NOMO-1 (cell line): ENCODE measurements around the gene NAGK.
A peak's percentile ranks its signal among the peaks of the same experiment; 100 is the strongest.
"Not testable (repeated sequence)": the region's sequence is repeated elsewhere in the genome, so short reads cannot be mapped to it uniquely, and the experiment has no call there.

Experiments used
- DNase-seq, 2 experiments: peaks; one replicate each; lab custom pipeline; 2025; ENCODE audit not compliant: unreplicated experiment in 2 of 2; lab: John Stamatoyannopoulos, UW

Gene NAGK

GRCh38 chr2:71068218-71069035 lies at the start of gene NAGK:
TSS of gene NAGK (plus strand) at chr2:71068648. CDS start at chr2:71068684, 36 bp downstream.
- DNase-seq = peak; percentile 95 to 99

- not testable (repeated sequence) for DNase-seq
Measured at GRCh38 chr2:71019989-71020388, 48.5 kb upstream of the NAGK start.

GRCh38 chr2:71021394-71021793 lies 47.1 kb upstream of the NAGK start:
- DNase-seq = not testable (repeated sequence)

DNA sequence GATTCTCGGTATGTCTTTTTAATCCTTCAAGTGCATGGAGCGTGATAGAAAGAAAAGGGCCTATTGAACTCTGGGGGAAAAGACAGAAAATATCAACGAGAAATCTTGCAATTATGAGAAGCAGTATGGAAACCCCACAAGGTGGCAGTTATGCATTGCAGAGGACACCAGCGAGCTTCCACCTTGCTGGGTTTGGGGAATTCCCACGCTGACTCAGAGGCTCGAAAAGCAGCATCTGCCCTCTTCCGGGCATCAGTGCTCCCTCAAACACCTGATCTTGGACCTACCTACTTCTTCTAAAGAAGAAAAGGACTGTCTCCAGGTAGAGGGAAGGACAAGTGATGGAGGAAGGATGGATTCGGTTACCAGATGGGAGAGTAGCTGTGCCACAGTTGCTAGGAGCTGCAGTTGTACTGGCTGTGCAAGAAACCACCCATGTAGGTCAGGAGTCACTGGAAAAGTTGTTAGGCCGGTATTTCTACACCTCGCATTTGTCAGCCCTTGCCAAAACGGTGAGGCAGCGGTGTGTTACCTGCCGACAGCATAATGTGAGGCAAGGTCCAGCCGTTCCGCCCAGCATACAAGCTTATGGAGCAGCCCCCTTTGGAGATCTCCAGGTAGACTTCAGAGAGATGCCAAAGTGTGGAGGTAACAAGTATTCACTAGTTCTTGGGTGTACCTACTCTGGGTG lies 44.8 kb upstream of the NAGK start:
- DNase-seq = not testable (repeated sequence)

GRCh38 chr2:71036296-71036695 lies 32.2 kb upstream of the NAGK start:
- DNase-seq = not testable (repeated sequence)

DNA sequence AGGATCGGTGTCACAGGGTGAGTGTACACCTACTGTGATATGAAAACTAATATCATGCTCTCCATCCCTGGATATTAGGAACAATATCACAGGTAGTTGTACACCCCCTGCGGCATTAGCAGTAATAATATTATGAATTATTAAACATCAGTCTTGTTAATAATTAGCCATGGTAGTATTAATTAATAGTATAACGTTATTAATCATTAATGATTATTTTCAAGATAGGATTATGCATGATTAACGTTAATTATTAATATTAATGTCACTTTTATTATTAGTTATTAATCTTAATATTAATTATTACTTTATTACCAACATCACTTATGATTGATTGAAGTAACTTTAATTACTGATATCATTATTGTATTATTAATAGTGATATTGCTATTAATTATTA lies 26.2 kb upstream of the NAGK start:
- no peak for DNase-seq

DNA sequence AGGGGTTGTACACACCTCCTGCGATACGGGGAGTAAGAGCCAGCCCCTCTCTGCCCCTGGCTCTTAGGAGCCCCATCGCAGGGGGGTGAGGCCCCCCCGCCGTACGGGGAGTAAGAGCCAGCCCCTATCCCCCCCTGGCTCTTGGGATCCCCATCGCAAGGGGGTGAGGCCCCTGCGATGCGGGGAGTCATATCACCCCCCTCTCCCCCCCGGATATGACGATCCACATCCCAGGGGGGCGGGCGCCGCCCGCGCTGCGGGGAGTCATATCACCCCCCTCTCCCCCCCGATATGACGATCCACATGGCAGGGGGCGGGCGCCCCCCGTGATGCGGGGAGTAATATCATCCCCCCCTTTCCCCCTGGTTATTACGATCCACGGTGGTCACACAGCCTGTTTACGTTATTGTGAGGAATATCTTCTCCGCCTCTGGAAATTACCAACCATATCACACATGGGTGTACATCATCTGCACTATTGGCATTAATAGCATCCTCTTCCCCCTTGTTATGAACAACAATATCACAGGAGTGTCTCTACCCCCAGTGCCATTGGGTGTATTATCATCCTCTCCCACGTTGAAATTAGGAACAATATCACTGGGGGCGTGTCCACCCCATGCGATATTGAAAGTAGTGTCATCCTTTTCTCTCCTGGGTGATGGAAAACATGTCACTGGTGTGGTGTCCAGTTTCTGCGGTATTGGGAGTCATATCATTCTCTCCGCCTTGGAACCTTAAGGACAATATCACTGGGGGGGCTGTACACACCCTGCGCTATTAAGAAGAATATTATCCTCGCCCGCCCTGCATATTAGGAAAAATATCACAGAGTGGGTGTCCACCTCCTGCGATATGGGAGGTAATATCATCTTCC lies 24.7 kb upstream of the NAGK start:
- DNase-seq = no peak

- DNase-seq = no peak
Measured at GRCh38 chr2:71045151-71045550, 23.3 kb upstream of the NAGK start.

- DNase-seq = peak; percentile 39 to 58
Measured at GRCh38 chr2:71045865-71046548, 22.4 kb upstream of the NAGK start.

- no peak for DNase-seq
Measured at GRCh38 chr2:71048096-71048495, 20.4 kb upstream of the NAGK start.

DNA sequence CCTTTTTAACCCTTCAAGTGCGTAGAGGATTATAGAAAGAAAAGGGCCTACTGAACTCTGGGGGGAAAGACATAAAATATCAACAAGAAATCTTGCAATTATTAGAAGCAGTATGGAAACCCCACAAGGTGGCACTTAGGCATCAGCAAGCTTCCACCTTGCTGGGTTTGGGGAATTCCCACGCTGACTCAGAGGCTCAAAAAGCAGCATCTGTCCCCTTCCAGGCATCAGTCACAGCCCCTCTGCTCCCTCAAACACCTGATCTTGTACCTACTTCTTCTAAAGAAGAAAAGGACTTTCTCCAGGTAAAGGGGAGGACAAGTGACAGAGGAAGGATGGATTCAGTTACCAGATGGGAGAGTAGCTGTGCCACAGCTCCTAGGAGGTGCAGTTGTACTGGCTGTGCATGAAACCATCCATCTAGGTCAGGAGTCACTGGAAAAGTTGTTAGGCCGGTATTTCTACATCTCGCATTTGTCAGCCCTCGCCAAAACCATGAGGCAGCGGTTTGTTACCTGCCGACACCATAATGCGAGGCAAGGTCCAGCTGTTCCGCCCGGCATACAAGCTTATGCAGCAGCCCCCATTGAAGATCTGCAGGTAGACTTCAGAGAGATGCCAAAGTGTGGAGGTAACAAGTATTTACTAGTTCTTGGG lies 18.6 kb upstream of the NAGK start:
- DNase-seq = not testable (repeated sequence)

GRCh38 chr2:71055206-71055740 lies 13.2 kb upstream of the NAGK start:
- not testable (repeated sequence) for DNase-seq

- no peak for DNase-seq
Measured at GRCh38 chr2:71060211-71060610, 8.2 kb upstream of the NAGK start.

DNA sequence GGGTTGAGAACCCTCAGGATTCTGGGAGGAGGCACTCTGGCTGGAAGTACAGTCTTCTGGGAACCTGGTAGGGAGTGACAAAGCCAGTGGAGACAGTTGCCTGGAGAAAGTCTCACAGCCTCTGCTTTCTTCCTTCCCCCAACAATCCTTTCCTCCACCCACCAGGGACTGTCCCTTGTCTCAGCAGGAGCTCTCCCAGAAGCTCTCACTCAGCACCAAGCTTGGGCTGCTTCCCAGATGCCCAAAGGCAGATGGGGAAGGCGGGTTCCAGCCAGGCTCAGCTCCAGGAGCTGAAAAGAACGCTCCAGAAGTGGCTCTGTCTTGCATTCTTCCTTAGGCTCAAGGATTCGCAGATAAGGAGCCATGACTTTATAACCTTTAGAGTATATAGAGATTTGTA lies 7.6 kb upstream of the NAGK start:
- DNase-seq = no peak

DNA sequence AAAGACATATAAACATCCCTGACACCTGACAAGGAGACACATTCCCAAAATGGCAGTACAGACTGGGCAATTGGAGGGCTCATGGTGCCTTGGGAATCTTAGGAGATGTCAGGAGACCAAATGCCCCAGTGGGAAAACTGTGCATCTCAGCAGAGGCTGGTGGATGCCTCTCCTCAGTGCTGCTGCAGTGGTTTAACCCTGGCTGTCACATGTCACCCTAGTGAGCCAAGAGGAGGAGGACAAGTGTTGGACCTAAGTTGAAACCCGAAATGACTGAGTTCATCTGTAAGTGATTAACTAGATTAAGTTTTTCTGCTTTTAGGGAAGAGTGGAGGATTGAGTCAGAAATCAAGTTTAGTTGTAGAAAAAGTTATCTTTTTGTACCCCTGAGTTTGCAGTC lies 5.2 kb upstream of the NAGK start:
- no peak for DNase-seq

DNA sequence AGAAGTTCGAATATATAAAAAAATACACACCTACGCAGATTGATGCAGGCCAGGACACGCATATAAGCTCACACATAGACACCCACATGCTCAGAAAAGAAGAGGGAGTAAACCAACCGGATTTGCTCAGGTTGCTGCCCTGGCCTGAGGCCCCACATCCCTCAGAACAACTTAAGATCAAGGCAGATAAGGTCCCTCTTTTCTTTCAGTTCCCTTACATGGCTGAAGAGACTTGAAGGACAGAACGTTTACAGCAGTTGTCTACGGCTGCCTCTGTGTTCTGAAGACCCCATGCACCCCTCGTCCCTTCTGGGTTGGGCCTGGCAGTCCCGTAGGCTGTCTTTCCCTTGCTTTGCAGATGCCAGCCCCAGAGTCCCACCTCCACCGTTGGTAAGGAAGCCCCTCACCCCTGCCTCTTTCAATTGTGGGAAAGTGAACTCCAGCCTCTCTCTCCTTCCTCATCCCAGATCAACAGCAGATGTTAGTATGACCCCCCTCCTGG lies 4.3 kb upstream of the NAGK start:
- DNase-seq = peak in 1 of 2 experiments; percentile 42

GRCh38 chr2:71064754-71065621 lies 3.5 kb upstream of the NAGK start:
- DNase-seq = peak; percentile 90 to 99

DNA sequence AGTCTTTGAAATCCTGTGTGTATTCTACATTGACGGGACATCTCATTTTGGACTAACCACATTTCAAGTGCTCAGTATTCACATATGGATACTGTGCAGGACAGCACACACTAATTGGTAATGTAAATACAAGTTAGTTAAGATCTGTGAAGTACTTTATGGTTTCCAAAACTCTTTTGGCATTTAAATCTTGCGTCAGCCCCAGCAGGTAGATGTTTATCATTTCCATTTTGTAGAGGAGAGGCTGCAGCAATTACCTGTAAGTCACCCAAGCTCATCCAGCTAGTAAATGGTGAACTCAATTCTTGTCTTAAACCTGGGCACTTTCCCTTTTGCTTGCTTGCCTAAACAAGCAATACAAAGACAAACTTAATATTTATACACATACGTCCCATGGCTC lies 1.6 kb upstream of the NAGK start:
- no peak for DNase-seq
